NCI-H2107 treated with DMSO at 0.1 percent for 48 hours (cell line): ENCODE results near the gene TDRD9.
"Not testable (repeated sequence)": the region's sequence is repeated elsewhere in the genome, so short reads cannot be mapped to it uniquely, and the experiment has no call there.

Experiments
- DNase-seq: peaks from one replicate; lab custom pipeline; 2025; ENCODE audit not compliant: unreplicated experiment; lab: John Stamatoyannopoulos, UW

TDRD9 gene, protein sequence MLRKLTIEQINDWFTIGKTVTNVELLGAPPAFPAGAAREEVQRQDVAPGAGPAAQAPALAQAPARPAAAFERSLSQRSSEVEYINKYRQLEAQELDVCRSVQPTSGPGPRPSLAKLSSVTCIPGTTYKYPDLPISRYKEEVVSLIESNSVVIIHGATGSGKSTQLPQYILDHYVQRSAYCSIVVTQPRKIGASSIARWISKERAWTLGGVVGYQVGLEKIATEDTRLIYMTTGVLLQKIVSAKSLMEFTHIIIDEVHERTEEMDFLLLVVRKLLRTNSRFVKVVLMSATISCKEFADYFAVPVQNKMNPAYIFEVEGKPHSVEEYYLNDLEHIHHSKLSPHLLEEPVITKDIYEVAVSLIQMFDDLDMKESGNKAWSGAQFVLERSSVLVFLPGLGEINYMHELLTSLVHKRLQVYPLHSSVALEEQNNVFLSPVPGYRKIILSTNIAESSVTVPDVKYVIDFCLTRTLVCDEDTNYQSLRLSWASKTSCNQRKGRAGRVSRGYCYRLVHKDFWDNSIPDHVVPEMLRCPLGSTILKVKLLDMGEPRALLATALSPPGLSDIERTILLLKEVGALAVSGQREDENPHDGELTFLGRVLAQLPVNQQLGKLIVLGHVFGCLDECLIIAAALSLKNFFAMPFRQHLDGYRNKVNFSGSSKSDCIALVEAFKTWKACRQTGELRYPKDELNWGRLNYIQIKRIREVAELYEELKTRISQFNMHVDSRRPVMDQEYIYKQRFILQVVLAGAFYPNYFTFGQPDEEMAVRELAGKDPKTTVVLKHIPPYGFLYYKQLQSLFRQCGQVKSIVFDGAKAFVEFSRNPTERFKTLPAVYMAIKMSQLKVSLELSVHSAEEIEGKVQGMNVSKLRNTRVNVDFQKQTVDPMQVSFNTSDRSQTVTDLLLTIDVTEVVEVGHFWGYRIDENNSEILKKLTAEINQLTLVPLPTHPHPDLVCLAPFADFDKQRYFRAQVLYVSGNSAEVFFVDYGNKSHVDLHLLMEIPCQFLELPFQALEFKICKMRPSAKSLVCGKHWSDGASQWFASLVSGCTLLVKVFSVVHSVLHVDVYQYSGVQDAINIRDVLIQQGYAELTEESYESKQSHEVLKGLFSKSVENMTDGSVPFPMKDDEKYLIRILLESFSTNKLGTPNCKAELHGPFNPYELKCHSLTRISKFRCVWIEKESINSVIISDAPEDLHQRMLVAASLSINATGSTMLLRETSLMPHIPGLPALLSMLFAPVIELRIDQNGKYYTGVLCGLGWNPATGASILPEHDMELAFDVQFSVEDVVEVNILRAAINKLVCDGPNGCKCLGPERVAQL (N-terminal part only)

DNA sequence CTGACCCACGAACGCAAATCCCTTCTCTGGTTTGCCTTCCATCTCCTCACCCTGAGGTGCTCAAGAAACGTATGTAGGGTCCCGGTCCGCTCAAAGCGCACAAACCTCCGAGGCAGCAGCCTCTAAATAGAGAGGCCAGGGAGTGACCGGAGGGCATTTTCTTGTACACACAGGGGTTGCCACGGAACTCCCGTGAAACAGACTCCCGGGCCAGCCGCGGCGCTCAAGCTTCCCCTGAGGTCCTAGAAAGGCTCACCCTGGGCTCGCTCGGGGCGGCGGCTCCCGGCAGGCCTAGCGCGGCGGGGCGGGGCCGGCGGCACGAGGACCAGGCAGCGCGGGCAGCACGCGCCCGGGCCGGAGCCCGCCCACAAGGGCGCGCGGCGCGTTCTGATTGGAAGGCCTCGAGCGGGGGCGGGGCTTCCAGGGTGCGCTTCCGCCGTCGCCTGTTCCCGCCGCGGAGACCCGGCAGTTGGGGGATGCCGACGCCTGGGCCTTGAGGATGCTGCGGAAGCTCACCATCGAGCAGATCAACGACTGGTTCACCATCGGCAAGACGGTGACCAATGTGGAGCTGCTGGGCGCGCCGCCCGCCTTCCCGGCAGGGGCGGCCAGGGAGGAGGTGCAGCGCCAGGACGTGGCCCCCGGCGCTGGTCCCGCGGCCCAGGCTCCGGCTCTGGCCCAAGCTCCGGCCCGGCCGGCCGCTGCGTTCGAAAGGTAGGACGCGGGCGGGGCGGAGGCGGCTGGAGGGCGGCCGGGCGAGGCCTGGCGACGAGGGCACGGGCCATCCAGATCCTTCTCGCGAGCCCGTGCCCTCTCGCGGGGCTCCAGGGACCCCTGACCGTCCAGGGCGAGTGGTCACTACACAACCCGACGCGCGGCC lies at the start of gene TDRD9:
TSS of gene TDRD9 (plus strand) at position 446 of the 880 bp plus-strand sequence. CDS start at position 500, 54 bp downstream.
- DNase-seq: no peak

DNA sequence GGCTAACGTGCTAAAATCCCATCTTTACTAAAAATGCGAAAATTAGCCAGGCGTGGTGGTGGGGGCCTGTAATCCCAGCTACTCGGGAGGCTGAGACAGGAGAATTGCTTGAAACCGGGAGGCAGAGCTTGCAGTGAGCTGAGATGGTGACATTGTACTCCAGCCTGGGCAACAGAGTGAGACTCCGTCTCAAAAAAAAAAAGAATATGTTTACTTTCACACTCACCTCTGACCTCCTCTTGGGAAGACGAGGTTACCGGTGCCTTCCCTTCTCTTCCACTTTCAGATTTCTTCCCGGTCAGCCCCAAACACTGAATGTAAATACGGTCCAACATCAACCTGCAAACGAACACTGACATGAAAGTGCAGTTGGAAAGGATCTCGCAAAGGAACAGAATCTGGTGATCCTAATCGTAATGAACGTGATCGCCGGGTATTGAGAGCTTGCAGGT lies 49.1 kb upstream of the TDRD9 start:
- no peak for DNase-seq

DNA sequence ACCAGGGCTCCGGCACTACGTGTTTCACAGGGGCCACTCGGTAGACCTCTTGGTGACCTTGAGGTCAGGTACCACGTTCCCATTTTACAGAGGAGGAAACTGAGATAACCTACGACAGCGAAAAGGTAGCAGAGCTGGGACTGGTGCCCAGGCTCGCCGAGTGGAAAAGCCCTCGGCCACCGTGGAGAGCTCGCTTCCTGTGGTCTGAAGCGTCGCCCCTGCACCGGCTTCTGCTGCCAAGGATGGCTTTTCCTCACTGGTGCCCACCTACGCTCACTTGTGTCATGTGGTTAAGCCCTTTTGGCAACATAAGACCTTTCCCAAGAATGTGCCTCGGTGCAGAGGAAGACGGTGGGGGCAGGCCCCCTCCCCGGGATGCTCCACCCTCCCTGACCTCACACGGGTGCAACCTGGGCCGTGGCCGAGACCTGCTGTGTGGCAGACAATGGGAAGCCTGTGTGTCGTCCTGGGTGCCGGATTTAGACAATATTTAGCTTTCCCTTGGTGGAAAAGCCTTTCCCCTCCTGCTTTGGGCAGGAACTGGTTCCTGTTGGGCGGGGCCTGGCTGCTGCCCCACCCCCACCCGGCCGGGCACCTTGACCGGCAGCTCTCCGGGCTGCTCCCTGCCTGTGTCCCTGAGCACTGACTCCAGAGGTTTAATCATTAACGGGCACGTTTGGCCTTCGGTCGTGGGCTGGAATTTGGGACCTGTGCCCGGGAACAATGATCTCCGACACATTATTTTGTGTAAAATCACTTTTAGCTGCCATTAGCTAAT lies 48.5 kb upstream of the TDRD9 start:
- DNase-seq: no peak

DNA sequence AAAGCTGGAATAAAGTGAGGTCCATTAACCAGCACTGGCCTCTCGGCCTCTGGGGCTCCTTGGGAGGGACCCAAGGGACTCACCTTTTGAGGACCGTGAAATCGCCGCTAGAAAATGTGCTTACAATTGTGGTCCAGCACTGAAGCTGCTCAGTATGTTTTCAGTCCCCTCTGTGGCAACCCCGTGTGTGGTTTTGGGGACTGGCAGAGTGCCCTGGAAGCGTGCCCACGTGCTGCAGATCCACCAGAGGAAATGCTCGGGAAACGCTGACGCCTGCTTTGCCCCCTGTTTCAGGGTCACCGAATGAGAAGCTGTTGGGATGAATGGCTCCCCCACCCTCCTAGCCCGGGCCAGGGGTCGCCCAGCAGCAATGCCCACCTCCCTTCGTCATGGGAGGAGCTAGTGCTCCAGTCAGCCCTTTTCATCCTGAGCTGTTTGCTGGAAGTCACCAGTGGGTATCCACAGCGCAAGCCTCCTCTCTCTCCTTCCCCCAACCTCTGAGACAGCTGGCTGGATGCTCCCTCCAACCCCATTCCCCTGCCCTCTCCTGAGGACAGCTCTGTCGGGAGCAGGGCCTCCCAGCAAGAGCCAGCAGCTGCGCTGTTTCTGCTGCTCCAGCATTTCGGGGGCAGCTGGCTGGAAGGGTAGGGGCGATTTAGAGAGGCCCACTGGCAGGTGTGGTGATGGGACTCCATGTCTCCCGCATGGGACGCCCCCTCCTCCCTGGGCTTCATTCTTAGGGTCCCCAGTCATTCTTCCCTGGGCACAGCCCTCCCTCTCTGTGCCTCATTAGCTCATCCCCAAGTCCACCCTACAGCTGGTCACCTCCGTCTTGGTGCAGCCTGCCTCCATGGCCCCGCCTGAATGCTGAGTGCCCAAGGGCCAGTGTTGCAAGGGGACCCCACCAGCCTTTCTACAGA lies 47.6 kb upstream of the TDRD9 start:
- peak; percentile 32 for DNase-seq

DNA sequence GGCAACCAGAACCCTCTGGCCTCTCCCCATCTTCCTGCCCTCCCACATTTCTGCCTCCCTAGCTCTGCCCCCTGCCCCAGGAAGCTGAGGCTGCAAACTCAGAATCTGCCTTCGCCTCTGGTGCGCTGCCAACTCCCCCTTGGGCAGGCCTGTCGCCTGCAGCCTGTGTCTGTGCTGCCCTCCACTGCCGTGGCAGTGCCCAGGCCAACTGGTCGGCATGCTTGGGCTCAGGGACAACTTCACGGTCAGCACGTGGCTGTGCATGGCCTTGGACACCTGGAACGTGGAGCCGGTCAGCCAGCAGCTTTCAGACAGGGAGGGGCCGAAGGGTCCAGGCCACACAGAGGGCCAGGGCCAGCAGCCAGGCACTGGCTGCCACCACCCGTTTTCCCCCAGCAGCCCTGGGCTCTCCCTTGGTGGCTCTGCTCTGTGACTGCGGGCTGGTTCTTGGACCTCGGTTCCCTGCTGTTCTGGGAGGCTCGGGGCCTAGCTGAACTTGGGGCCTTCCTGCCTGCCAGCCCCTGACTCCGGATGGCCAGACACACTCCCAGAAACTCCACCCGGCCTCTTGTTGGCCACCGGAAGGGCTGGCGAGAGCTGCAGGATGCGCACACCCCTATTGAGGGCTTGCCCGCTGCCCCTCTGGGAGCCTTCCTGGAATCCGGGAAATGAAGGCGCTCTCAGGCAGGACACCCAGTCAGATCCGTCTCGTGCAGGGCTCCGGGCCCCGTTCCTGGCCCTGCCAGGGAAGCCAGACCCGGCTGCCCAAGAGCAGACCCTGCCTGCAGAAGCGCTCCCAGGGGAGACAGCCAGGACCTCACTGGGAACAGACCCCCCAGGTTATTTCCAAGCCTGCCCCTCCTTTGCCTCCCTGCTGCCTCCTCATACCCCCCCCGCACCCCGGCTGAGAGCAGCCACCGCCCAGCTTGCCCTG lies 46.7 kb upstream of the TDRD9 start:
- DNase-seq: no peak

DNA sequence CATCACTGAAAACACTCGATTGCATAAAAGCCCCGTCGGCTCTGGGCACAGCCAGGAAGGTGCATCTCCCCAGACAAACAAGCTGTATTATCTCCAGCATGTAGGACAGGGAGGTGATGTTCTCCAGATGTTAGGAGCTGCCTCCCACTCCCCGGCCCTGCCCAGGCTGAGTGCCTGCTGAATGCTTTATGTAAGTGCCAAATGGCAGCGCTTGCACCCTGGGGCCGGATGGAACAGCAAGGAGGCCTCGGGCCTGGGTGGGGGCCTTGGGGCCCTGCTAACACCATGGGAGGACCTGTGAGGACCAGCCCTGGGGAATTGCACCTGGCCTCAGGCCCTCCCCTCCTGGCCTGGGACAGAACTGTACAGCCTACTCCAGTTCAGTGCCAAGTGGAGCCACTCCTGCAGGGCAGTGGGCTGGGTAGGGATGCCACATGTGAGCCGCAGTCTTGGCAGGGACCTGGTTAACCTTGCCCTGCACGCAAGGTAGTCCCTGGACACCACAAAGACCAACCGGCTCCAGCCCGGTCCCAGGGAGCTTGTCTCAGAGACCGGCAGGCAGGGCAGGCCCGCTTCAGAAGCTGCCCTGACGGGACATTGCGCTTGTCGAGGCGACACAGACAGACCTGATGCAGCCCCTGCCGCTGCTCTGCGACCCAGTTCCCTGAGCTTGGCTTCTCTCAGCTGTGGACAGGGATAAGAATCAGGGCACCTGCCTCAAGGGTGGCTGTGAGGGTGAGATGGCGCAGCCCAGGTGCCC lies 45.6 kb upstream of the TDRD9 start:
- DNase-seq: no peak

DNA sequence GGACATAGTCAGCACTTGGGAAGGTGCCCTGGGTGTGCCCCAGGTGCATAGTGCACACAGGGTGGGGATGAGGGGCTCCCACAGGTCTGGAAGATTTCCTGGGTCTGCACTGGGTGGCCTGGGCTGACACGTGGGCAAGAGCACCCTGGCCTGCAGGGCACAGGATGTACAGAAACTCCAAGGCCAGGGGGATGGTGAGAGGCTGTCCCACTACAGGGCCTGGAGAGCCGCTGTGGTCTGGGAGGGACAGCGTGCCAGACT lies 45.1 kb upstream of the TDRD9 start:
- no peak for DNase-seq

DNA sequence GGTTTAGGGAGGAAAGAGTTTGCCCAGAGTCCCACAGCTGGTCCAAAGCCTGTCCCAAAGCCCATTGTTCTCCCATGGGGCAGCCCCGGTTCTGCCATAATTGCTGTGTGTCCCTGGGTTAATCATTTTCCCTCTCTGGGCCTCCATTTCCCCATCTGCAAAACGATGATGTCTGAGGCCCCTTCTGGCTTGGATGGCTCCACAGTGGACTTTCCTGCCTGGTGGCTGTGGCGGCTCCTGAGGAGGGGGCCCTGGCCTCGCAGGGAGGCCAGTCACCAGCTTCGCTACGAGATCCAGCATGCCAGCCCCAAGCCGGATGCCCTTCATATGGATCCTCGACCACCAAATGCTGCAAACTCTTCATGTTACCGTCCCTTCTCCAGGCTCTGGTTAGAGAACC lies 43.4 kb upstream of the TDRD9 start:
- no peak for DNase-seq

DNA sequence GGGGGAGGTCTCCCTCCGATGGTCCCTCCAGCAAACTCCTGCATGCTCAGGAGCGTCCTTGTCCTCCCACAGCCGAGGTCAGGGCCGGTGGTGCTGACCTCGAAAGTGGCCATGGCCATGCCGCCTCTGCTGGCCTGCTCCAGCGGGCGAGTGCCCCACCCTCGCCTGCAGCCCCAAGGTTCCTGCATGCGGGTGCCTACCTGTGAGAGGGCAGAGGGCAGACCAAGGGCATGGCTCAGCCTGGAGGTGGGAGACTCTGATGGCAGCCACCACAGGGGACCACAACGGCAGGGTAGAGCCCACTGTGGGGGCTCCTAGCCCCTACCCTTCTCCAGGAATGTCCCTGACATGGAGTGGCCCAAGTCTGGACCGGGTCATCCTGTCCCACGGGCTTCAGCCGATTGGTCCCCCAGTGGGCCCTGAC lies 42.7 kb upstream of the TDRD9 start:
- DNase-seq: no peak

DNA sequence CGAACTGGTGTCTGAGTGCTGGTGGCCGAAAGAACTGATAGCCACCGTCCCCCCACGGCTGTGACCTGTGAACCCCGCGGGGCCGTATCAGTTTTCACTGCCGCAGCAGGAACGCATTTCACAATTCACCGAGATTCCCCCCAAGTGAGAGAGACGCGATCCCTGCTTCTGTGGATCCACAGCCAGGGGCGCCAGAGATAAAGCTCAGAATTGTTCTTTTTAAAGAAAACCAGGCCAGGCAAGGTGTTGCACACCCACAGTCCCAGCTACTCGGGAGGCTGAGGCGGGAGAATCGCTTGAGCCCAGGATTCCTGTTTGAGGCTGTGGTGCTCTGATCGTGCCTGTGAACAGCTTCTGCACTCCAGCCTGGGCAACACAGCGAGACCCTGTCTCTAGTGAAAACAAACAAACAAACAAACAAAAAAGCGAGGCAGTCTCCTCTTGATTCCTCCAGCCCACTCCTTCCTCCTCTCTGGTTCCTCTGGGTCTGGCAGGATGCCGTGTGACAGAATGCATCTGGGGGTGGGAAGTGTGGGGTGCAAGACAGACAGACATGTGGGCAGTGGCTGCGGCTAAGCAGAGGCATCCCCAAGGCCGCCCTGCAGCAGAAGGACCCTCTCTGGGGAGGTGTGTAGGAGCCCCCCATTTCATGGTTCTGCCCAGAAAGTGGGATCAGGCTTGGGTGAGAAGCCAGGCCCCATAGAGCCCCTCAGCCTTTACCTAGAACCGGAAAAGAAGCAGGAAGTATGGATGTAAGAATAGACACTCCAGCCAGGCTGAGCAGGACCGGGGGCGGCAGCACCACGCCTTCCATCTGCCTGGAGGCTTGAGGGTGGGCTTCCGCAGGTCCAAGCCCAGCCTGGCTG lies 41.7 kb upstream of the TDRD9 start:
- DNase-seq: no peak

DNA sequence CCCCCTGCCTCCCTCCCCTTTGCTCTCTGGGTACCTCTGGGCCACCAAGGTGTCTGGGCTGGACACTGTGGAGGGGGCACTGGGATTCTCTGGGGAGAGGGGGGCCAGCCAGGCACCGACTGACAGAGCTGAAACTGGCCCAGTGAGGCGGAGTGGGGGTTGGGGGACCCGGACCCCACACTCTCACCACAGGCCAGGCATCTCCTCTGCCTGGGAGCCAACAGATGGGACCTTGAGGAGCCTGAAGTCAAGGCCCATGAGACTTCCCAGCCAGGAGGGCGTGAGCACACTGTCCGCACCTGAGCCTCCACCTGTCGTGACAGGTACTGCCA lies 41.1 kb upstream of the TDRD9 start:
- no peak for DNase-seq

DNA sequence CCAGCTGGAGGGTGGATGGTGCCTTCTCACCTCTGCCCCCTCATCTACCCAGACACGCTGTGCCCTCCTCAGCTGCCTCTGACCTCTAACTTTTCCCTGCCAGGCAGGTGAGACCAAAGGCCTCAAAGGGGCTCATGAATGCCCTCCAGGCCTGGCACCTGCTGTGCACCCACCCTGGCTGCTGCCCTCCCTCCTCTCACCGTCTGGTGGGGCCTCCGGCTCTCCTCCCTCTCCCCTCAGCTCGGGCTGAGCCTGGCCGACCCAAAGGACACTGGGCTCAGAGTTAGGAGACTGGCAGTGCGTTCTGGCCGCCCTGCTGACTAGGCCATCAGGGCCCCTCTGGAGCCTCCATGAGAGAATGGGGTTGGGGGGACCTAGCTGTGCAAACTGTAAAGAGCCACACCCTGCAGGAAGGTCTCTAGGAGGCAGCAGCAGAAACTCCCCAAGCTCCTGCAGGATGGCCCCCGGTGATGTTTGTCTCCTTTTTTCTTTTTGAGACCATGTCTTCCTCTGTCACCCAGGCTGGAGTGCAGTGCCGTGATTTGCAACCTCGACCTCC lies 40.6 kb upstream of the TDRD9 start:
- DNase-seq: no peak

DNA sequence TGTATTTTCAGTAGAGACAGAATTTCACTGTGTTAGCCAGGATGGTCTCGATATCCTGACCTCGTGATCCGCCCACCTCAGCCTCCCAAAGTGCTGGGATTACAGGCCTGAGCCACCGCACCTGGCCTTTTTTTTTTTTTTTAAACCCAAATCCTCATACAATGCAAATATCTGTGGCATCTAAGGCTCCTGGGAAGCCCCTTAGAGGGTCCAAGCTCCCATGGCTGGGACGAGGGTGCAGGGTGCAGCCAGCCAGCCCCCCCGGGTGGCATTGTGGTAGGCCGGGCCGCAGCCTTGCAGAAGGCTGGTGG lies 39.3 kb upstream of the TDRD9 start:
- DNase-seq: not testable (repeated sequence)

DNA sequence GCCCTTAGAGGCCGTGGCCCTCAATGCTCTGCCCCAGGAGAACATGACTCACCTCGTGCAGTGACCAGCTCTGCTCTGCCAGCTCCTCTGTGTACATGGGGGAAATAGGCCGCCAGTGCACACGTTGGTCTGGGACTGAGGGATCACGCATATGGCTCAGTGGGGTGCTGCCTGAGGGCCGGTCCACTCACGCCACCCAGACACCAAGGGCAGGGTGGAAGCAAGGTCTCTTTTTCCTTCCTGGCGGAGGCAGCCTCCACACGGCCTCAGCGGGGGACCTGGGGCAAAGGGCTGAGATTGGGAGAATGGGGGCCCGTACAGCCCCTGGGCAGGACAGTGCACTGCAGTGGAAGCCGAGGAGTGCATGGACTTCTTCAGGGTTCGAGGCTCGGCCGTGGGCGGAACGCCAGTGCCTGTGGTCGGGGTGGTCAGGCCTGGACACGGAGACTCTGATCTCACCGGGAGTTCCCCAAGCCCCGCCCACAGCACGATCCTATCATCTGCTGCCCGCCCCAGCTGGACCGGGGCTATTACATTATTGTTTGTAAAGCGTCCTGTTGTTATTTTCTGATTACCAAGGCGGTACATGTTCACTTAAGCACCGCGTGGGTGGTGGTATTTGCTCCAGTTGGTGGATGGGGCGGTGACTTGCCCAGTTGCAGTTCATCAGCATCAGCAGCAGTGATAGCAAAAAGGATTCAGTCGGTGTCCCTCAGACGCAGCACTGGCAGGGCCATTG lies 38.8 kb upstream of the TDRD9 start:
- DNase-seq: no peak

DNA sequence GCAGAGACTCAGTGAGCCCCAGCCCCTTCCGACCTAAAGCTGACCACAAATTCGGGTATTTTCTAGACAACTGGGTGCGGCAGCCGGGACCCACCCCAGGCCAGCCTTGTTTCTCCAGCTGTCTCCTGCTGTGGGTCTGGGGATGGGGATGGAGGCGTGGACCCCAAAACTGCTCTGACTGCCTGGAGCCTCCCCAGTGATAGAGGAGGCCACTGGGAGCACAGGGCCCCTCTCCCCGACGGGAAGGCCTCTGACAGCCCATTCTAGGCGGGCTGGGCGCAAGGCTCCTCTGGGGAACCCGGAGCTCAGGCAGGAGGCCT lies 38.2 kb upstream of the TDRD9 start:
- DNase-seq: no peak
